Fibroblast of villous mesenchyme (primary cell): ENCODE measurements around the gene CLCA4. TPM values are rescaled to one million over a fixed set of nuclear protein-coding genes. Genes with fewer than 3 reads are reported as not detected.

Source experiments
- DNase-seq: peaks from one replicate; pipeline ENCODE4 v3.0.0-alpha.2; 2010; ENCODE audit warnings: low read depth
- H3K4me3 ChIP-seq: 2 replicates; pipeline ENCODE4 v1.5.1; 2011; ENCODE audit warnings: low read depth, mild to moderate bottlenecking, low read length
- total RNA-seq: library from RNA; depleted of rRNA; stranded (reverse); fragments of >200 nt; gene quantifications from 2 replicates; pipeline ENCODE4 v1.2.3, GENCODE V29; 2012
- TF ChIP-seq, protein P1 (sequence below): IDR thresholded peaks from 2 replicates; pipeline ENCODE4 v1.5.1; 2012; ENCODE audit warnings: low read depth, mild to moderate bottlenecking, low read length; ENCODE audit not compliant: insufficient read depth

CLCA4 gene
- total RNA-seq, 1 donor = not detected

- TF ChIP-seq, protein P1, sequence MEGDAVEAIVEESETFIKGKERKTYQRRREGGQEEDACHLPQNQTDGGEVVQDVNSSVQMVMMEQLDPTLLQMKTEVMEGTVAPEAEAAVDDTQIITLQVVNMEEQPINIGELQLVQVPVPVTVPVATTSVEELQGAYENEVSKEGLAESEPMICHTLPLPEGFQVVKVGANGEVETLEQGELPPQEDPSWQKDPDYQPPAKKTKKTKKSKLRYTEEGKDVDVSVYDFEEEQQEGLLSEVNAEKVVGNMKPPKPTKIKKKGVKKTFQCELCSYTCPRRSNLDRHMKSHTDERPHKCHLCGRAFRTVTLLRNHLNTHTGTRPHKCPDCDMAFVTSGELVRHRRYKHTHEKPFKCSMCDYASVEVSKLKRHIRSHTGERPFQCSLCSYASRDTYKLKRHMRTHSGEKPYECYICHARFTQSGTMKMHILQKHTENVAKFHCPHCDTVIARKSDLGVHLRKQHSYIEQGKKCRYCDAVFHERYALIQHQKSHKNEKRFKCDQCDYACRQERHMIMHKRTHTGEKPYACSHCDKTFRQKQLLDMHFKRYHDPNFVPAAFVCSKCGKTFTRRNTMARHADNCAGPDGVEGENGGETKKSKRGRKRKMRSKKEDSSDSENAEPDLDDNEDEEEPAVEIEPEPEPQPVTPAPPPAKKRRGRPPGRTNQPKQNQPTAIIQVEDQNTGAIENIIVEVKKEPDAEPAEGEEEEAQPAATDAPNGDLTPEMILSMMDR = no peak
- H3K4me3 ChIP-seq = no peak overlapping the region
- DNase-seq = no peak
Observed at GRCh38 chr1:86523670-86524354, 23.1 kb upstream of the CLCA4 start.

DNA sequence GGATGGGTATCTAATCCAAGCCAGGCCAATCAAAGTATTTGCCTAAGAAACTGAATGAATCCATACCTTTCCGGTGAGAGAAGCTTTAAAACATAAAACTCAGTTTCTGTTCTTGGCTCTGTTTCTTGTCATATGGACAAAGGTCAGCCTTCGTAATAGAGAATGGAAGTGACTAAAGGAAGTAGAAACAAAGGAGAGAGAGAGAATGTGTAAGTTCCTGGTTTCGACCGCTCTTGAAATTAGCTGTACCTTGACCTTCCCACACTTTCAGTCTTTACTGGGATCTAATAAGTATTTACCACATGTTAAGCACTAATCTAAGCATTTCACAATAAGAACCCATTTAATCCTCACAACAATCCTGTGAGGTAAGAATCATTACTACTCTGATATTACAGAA is 19.6 kb upstream of the CLCA4 start:
- DNase-seq = no peak
- H3K4me3 ChIP-seq = no peak overlapping the region
- TF ChIP-seq, protein P1 = no peak

GRCh38 chr1:86530211-86530845 is 16.6 kb upstream of the CLCA4 start:
- no peak overlapping the region for H3K4me3 ChIP-seq
- TF ChIP-seq, protein P1 = no peak
- no peak for DNase-seq

DNA sequence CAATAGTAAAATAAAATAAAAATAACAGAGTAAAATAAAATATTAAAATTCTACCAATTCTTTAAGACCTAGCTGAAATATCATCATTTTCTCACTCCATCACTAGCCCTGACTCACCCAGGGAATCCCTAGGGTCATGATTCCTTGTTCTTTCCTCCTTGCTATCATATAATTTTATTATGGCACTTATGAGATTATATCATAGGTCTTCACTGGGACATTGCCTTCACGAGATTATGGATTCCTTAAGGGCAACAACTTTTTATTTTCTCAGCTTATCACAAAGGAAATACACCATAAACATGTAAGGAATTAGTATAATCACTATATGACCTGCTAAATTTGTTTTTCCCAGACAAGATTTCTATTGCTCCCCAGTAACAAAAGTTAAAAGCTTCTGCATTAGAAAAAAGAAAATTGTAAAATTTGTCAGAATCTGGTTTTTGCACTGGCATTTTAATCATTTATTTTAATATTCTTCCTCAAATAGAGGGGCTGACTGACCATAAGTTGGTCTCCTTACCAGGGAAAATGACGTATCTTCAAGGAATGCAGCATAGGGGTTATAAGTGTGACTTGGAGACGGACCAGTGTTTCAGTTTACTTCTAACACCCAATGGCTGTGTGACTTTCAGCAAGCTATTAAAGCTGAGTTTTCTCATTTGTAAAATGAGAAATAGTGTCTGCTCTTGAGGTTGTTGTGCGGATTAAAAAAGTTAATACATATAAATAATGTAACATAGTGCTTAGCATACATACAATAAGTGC is 8.8 kb upstream of the CLCA4 start:
- H3K4me3 ChIP-seq = no peak overlapping the region
- DNase-seq = peak; percentile 13
- TF ChIP-seq, protein P1 = no peak

- TF ChIP-seq, protein P1 = no peak
- no peak overlapping the region for H3K4me3 ChIP-seq
- no peak for DNase-seq
Observed at GRCh38 chr1:86538775-86539174, 8.1 kb upstream of the CLCA4 start.

DNA sequence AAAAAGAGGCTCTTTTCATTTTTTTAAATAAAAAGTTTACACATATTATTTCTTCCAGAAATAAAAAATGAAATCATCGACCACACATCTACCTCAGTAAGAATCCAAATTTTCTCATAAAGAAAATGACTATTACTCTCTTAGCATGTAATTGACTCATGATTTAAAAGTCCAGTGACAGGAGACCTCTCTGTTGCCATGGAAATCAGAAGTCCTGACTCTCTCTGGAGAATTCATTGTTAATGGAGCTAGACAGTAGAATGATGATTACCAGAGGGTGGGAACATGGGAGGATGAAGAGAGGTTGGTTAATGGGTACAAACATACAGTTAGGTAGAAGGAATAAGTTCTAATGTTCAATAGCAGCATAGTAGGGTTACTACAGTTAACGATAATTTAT is 5.0 kb upstream of the CLCA4 start:
- DNase-seq = no peak
- no peak overlapping the region for H3K4me3 ChIP-seq
- TF ChIP-seq, protein P1 = no peak
